ENCODE data around the gene C17orf114.

C17orf114 gene

GRCh38 chr17:4839221-4839620, 37.1 kb upstream of the C17orf114 start (continued):
- no peak for TF ChIP-seq CTCF (IDR thresholded peaks at IDR 0.05; ENCODE audit: low read depth, low read length, missing input control)

GRCh38 chr17:4838309-4838785, 36.2 kb upstream of the C17orf114 start:
- Histone ChIP-seq H3K36me3 (ENCODE audit: control insufficient read depth in 4 of 4, insufficient read depth in 3 of 4, low read depth in 1 of 4, low read length in 3 of 4) (no peaks in the 10 kb centered on the region), H3K4me3 (ENCODE audit: low read depth in 1 of 3, low read length in 3 of 3) (no peak overlapping the region), H3K9ac (ENCODE audit: low read depth in 1 of 2, low read length in 2 of 2) (no peak overlapping the region), H3K9me3 (ENCODE audit: control insufficient read depth in 4 of 4, low read length in 3 of 4) (no peaks in the 10 kb centered on the region), H3K27ac (ENCODE audit: low read depth in 1 of 2, low read length in 2 of 2) (no peak overlapping the region), H3K27me3 (ENCODE audit: control insufficient read depth in 4 of 4, insufficient read depth in 4 of 4, low read length in 3 of 4) (no peaks in the 10 kb centered on the region), H3K4me1 (ENCODE audit: control insufficient read depth in 4 of 4, insufficient read depth in 4 of 4, low read length in 3 of 4) (peaks cover 12 to 37% (median 27%) of the 10 kb centered on the region in 4 donors)
- no peak for DNase-seq (ENCODE audit: low spot score)
- TF ChIP-seq, protein P1, sequence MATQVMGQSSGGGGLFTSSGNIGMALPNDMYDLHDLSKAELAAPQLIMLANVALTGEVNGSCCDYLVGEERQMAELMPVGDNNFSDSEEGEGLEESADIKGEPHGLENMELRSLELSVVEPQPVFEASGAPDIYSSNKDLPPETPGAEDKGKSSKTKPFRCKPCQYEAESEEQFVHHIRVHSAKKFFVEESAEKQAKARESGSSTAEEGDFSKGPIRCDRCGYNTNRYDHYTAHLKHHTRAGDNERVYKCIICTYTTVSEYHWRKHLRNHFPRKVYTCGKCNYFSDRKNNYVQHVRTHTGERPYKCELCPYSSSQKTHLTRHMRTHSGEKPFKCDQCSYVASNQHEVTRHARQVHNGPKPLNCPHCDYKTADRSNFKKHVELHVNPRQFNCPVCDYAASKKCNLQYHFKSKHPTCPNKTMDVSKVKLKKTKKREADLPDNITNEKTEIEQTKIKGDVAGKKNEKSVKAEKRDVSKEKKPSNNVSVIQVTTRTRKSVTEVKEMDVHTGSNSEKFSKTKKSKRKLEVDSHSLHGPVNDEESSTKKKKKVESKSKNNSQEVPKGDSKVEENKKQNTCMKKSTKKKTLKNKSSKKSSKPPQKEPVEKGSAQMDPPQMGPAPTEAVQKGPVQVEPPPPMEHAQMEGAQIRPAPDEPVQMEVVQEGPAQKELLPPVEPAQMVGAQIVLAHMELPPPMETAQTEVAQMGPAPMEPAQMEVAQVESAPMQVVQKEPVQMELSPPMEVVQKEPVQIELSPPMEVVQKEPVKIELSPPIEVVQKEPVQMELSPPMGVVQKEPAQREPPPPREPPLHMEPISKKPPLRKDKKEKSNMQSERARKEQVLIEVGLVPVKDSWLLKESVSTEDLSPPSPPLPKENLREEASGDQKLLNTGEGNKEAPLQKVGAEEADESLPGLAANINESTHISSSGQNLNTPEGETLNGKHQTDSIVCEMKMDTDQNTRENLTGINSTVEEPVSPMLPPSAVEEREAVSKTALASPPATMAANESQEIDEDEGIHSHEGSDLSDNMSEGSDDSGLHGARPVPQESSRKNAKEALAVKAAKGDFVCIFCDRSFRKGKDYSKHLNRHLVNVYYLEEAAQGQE (IDR thresholded peaks at IDR 0.05), result no peak
- no peak for TF ChIP-seq ATF3 (IDR thresholded peaks at IDR 0.05)
- TF ChIP-seq SP1 (IDR thresholded peaks at IDR 0.05), result no peak
- TF ChIP-seq ZBTB33 (IDR thresholded peaks at IDR 0.05), result no peak
- no peak for TF ChIP-seq HNF4A (conservative IDR thresholded peaks at IDR 0.05)
- no peak for TF ChIP-seq EGR1 (IDR thresholded peaks at IDR 0.05; ENCODE audit: low read depth in 2 of 2)
- TF ChIP-seq CTCF (IDR thresholded peaks at IDR 0.05; ENCODE audit: low read depth, low read length, missing input control), result no peak
- no peak for TF ChIP-seq GABPA (IDR thresholded peaks at IDR 0.05 in 1 of 2, conservative IDR thresholded peaks at IDR 0.05 in 1 of 2)
- no peak for TF ChIP-seq FOXA1 (IDR thresholded peaks at IDR 0.05)
- TF ChIP-seq TAF1 (conservative IDR thresholded peaks at IDR 0.05), result no peak
- TF ChIP-seq, protein P2, sequence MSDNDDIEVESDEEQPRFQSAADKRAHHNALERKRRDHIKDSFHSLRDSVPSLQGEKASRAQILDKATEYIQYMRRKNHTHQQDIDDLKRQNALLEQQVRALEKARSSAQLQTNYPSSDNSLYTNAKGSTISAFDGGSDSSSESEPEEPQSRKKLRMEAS (IDR thresholded peaks at IDR 0.05), result no peak
- TF ChIP-seq NR2F2 (IDR thresholded peaks at IDR 0.05), result no peak
- no peak for TF ChIP-seq FOXA2 (IDR thresholded peaks at IDR 0.05)
- TF ChIP-seq HNF4G (IDR thresholded peaks at IDR 0.05), result no peak
- no peak for TF ChIP-seq RAD21 (IDR thresholded peaks at IDR 0.05)
- no peak for TF ChIP-seq RXRA (IDR thresholded peaks at IDR 0.05)
- no peak for TF ChIP-seq YY1 (IDR thresholded peaks at IDR 0.05)
- 82% methylated on average over 3 of the region's 3 CpGs for WGBS
